ENCODE data around the gene CDH18.

The CDH18 gene

DNA sequence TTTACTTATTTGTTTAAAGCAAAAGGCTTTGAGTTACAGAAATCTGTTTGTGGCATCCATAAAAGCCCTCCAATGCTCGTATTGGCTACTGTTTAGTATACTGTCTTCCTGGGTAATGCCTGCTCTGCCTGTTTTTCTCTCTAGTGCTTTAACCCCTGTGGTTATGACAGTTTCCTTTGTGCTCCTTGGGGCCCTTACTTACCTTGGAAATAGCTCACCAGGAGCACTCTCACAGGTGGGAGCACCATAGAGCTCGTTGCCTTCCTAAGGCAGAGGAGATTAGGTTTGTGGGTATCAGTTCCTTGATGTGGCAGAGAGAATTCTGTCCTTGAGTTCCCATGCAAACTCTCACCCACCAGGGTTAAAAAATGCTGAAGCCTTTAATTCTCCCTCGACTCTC, 242.8 kb downstream of the CDH18 start:
- DNase-seq (ENCODE audit: low read depth, low spot score): no peak

DNA sequence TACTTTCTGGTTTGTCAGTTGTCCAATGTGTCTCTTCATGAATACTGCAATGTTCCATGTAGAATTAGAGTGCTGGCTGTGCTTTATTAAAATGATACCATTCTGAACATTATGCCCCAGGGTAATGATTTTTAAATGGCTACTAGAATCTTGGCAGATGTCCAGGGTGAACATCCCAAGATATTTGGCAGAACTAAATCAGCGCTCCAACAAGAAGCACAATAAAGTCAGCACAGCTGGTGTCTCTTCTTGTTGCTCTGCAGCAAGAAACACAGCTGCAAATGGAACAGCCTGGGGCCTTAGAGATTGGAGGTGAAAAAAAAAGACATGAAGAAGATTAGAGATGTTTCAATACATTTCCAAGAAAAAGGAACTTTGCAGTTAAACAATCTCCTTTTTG, 248.3 kb downstream of the CDH18 start:
- DNase-seq (ENCODE audit: low read depth, low spot score): no peak

- no peak for DNase-seq (ENCODE audit: low read depth, low spot score)
Observed at GRCh38 chr5:19734776-19735175, 253.2 kb downstream of the CDH18 start.

DNA sequence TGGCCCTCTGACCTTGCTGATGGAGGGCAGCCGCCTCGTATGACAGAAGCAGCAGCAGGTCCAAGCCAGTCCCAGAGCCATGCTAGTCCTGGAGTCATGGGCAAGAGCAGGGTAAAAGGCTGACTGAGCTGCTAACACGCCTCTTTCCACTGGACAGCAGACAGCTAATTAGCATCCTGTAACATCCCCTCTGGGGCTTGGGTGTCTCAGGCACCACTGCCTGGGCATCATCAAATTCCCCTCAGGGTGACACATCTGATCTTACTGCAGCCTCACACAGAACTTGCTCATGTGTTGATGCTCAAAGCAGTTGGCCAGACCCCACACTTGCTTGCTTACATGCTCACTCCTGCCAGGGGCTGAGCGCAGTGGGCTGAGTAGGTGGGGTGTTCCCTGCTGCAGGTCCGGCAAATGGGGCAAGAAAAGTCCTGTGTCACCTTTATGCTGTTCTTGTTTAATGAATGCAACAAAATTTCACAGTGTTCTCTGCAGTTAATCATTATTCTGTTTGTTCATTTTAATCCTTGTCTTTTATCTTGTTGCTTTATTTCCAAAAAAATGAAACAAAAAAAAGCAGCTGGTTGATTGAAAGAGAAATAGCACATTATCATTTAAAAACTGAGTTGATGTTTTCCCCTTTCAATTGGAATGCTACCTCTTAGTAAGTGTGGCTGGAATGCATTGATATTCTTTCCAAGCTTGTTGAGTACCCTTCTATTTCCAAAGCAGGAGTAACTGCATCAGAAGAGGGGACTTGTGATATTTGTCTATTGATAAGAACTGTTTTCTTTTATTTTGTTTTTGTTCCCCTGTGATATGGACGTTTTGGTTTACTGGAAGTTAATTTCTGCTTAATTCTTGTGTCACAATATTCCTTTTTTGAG, 254.1 kb downstream of the CDH18 start:
- no peak for DNase-seq (ENCODE audit: low read depth, low spot score)

GRCh38 chr5:19728571-19728970, 259.4 kb downstream of the CDH18 start:
- DNase-seq (ENCODE audit: low read depth, low spot score): no peak

GRCh38 chr5:19719109-19719508, 268.9 kb downstream of the CDH18 start:
- DNase-seq (ENCODE audit: low read depth, low spot score): no peak

DNA sequence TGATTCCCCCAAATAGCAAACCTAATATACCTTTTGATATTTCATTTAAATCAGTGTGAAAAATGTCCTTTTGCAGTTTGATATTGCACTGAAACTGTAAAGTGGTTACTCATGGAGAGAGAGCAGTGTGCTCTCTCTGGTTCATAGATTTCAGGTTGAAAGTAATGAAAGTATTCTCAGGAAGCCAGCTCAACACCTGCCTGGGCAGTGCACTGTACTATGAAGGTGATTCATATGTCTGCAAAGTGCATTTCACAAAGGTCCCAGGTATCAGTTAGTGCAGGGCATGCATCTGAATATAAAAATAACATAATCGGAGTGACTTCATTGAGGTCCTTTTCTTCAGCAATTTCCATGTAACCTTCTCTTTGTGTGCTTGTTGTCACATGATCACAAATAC, 274.3 kb downstream of the CDH18 start:
- no peak for DNase-seq (ENCODE audit: low read depth, low spot score)

- no peak for DNase-seq (ENCODE audit: low read depth, low spot score)
Observed at GRCh38 chr5:19709403-19709802, 278.6 kb downstream of the CDH18 start.

- no peak for DNase-seq (ENCODE audit: low read depth, low spot score)
Observed at GRCh38 chr5:19706776-19707175, 281.2 kb downstream of the CDH18 start.

- no peak for DNase-seq (ENCODE audit: low read depth, low spot score)
Observed at GRCh38 chr5:19701731-19702130, 286.3 kb downstream of the CDH18 start.

- DNase-seq (ENCODE audit: low read depth, low spot score): no peak
Observed at GRCh38 chr5:19694949-19695611, 292.9 kb downstream of the CDH18 start.

GRCh38 chr5:19690978-19691377, 297.0 kb downstream of the CDH18 start:
- DNase-seq (ENCODE audit: low read depth, low spot score): no peak

DNA sequence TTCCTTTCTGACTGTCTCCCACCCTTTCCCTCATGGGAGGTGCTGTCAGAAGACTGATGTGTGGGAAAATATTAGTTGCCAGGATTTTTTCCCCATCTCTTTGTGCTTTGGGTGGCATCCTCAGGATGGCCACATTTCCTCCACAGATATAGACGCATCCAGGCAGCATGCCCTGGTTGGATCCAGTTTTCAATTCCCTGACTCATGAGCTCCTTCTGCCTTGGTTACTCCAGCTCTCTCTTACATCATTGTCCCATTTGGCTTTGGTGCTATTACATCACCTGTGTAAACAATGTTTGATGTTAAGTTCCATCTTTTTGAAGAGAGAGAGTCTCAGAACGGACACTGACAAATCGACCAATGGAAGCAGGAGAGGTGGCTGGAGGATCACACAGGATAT, 302.5 kb downstream of the CDH18 start:
- no peak for DNase-seq (ENCODE audit: low read depth, low spot score)

GRCh38 chr5:19676895-19677294, 311.1 kb downstream of the CDH18 start:
- no peak for DNase-seq (ENCODE audit: low read depth, low spot score)

DNA sequence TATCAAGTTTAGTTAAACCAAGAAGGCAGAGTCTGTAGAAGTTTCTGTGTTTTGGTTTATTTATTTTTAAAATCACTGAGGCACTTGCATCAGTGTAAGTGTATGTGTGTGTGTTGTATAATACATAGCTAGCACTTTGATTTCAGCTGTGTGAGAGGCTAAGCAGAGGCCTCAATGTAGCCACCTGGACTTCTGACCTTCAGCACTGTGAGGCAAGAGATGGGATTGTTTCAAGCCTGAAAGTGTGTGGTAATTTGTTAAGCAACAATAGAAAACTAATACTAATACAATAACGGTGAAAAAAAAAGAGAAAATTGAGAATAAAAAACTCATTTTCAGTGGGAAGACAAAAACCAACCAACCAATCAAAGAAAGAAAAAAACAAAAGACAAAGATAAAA, 327.3 kb downstream of the CDH18 start:
- no peak for DNase-seq (ENCODE audit: low read depth, low spot score)

DNA sequence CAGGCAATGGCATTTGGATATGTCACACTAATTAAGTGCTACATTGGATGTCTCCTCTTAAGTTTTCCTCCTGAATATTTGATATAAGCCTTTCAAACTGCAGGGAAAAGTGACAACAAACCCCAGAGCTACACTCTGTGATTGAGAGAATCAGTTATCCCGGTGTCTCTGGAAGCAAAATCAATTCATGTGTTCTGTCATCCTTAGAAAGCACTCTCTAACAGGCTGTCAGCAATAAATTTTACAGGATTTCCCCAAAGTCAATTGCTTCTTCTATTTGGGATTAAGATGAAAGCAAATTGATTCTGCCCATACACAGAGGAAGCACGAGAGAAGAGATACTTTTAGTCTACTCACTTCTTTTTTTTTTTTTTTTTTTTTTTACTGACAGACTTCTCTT, 332.4 kb downstream of the CDH18 start:
- DNase-seq (ENCODE audit: low read depth, low spot score): no peak

GRCh38 chr5:19638461-19638860, 349.5 kb downstream of the CDH18 start:
- no peak for DNase-seq (ENCODE audit: low read depth, low spot score)

GRCh38 chr5:19630876-19631275, 357.1 kb downstream of the CDH18 start:
- no peak for DNase-seq (ENCODE audit: low read depth, low spot score)

DNA sequence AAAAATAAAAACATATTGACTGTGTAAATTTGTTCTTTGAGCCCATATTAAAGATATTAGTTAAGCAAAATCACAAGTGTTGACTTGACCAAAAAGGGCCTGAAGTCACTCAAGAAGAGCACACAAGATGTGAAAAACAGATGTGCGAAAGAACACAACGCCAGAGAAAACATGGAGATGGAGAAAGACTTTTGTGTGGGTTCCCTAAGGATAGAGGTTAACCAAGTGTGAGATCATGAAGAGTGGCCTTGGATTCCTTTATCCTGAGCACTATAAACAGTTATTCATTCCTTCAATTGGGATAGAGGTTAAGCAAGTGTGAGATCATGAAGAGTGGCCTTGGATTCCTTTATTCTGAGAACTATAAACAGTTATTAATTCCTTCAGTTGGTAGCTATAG, 361.8 kb downstream of the CDH18 start:
- no peak for DNase-seq (ENCODE audit: low read depth, low spot score)

GRCh38 chr5:19625562-19625961, 362.4 kb downstream of the CDH18 start:
- DNase-seq (ENCODE audit: low read depth, low spot score): no peak

- DNase-seq (ENCODE audit: low read depth, low spot score): no peak
Observed at GRCh38 chr5:19619571-19619970, 368.4 kb downstream of the CDH18 start.

GRCh38 chr5:19616701-19617215, 371.2 kb downstream of the CDH18 start:
- DNase-seq (ENCODE audit: low read depth, low spot score): no peak

DNA sequence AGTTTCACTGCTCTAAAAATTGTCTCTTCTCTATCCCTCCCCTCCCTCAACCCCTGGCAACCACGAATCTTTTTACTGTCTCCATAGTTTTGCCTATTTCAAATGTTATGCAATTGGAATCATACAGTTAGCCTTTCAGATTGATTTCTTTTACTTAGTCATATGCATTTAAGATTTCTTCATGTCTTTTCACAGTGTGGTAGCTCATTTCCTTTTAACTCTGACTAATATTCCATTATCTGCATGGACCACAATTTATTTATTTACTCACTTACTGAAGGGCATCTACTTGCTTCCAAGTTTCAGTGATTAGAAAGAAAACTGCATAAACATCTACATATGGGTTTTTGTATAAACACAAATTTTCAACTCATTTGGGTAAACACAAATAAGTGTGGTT, 372.3 kb downstream of the CDH18 start:
- no peak for DNase-seq (ENCODE audit: low read depth, low spot score)

All from smooth muscle cell of the brain vasculature (primary cell).